ENCODE measurements around the gene GLT1D1.

GRCh38 chr12:128891856-128892255, 38.6 kb downstream of the GLT1D1 start:
- no peak for TF ChIP-seq EZH2 (IDR thresholded peaks at IDR 0.05; ENCODE audit: low read length, unreplicated experiment)
- TF ChIP-seq, protein P1, sequence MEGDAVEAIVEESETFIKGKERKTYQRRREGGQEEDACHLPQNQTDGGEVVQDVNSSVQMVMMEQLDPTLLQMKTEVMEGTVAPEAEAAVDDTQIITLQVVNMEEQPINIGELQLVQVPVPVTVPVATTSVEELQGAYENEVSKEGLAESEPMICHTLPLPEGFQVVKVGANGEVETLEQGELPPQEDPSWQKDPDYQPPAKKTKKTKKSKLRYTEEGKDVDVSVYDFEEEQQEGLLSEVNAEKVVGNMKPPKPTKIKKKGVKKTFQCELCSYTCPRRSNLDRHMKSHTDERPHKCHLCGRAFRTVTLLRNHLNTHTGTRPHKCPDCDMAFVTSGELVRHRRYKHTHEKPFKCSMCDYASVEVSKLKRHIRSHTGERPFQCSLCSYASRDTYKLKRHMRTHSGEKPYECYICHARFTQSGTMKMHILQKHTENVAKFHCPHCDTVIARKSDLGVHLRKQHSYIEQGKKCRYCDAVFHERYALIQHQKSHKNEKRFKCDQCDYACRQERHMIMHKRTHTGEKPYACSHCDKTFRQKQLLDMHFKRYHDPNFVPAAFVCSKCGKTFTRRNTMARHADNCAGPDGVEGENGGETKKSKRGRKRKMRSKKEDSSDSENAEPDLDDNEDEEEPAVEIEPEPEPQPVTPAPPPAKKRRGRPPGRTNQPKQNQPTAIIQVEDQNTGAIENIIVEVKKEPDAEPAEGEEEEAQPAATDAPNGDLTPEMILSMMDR (conservative IDR thresholded peaks at IDR 0.05; ENCODE audit: low read depth, low read length), result no peak

Data from PC-3 (cell line).